Subcutaneous adipose tissue (tissue), 4 donors: ENCODE measurements around the gene TRAPPC6A. TPM values are rescaled to one million over a fixed set of nuclear protein-coding genes. Genes with fewer than 3 reads are reported as not detected.

Experiments
- total RNA-seq, 4 donors: library from RNA; depleted of rRNA; stranded (reverse); fragments of >200 nt; gene quantifications; one replicate each; pipeline ENCODE4 v1.1.0, GENCODE V29; 2016
- TF ChIP-seq, protein P1 (sequence below): fragments of 450-650 bp; IDR thresholded peaks from one replicate; pipeline ENCODE4 v1.5.1; 2016; ENCODE audit warnings: low read depth, mild to moderate bottlenecking, control low read depth, antibody characterized with exemption, moderate library complexity

The TRAPPC6A gene, protein sequence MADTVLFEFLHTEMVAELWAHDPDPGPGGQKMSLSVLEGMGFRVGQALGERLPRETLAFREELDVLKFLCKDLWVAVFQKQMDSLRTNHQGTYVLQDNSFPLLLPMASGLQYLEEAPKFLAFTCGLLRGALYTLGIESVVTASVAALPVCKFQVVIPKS
- total RNA-seq, result 10 to 100 TPM in 3 of 4 donors, 1 to 10 TPM in 1; 7.7 to 38.4 (median 26.4) TPM

DNA sequence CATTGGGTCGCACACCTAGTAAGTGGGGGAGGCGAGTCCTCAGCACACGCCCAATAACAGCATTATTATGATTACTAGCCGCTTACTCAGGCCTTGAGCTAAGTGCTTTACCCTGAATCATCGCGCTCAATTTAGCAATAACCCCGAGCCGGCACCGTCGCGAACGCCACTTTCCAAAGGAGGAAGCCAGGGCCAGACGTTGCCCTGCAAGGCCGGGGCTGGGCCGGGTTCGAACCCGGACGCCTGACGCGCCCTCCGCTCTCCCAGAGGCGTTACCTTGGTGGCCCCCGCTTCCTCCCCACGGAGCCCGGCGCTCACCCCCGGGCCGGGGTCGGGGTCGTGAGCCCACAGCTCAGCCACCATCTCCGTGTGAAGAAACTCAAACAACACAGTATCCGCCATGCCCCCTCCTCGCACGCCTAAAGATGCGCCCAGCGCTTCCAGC is at the start of gene TRAPPC6A:
Gene TRAPPC6A, minus strand, starts transcription at position 421 of the 445 bp plus-strand sequence. Its CDS starts 19 bp downstream, at position 402.
- TF ChIP-seq, protein P1, sequence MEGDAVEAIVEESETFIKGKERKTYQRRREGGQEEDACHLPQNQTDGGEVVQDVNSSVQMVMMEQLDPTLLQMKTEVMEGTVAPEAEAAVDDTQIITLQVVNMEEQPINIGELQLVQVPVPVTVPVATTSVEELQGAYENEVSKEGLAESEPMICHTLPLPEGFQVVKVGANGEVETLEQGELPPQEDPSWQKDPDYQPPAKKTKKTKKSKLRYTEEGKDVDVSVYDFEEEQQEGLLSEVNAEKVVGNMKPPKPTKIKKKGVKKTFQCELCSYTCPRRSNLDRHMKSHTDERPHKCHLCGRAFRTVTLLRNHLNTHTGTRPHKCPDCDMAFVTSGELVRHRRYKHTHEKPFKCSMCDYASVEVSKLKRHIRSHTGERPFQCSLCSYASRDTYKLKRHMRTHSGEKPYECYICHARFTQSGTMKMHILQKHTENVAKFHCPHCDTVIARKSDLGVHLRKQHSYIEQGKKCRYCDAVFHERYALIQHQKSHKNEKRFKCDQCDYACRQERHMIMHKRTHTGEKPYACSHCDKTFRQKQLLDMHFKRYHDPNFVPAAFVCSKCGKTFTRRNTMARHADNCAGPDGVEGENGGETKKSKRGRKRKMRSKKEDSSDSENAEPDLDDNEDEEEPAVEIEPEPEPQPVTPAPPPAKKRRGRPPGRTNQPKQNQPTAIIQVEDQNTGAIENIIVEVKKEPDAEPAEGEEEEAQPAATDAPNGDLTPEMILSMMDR, result no peak

DNA sequence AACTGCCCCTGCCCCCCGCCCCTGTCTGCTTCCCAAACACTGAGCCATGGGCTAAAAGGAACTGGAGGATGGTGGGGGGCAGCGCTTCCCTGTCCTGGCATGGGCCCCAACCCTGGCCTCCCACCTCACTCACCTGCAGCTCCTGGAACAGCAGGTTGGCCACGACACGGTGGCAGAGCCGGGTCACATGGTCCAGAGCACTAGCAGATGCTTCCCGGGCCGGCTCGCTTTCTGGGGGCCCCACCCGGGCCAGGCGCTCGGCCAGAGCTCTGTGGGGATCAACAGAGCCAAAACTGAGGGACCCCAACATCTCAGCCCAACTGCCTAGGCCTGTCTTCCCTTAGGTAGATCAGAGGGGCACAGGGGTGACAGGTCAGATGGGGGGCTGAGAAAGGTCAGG is 46.6 kb upstream of the TRAPPC6A start:
- TF ChIP-seq, protein P1, result no peak

DNA sequence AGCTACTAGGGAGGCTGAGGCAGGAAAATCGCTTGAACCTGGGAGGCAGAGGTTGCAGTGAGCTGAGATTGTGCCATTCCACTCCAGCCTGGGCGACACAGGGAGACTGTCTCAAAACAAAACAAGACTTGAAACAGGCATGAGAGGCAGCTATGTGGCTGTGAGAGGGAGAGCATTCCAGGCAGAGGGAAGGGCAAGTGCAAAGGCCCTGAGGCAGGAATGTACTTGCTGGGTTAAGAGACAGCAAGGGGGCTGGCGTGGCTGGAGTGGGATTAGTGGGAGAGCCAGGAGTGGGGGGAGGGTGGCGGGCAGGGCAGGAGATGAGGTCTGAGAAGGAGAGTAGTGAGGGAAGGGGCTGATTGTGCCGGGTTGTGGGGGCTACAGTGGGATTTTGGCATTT is 45.8 kb upstream of the TRAPPC6A start:
- TF ChIP-seq, protein P1, result no peak

DNA sequence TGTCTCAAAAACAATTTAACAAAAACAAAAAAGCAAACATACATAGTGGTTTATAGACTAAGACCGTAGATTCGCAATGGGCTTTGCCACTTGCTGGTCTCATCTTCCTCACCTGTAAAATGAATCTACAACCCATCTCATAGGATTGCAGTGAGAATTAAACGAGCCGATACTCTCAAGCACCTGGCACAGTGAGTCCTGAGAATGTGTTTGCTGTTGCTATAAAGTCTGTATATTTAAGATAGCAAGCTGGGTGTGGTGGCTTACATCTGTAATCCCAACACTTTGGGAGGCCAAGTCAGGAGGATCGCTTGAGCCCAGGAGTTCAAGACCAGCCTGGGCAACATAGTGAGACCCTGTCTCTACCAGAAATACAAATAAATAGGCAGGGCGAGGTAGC is 44.7 kb upstream of the TRAPPC6A start:
- TF ChIP-seq, protein P1, result no peak

DNA sequence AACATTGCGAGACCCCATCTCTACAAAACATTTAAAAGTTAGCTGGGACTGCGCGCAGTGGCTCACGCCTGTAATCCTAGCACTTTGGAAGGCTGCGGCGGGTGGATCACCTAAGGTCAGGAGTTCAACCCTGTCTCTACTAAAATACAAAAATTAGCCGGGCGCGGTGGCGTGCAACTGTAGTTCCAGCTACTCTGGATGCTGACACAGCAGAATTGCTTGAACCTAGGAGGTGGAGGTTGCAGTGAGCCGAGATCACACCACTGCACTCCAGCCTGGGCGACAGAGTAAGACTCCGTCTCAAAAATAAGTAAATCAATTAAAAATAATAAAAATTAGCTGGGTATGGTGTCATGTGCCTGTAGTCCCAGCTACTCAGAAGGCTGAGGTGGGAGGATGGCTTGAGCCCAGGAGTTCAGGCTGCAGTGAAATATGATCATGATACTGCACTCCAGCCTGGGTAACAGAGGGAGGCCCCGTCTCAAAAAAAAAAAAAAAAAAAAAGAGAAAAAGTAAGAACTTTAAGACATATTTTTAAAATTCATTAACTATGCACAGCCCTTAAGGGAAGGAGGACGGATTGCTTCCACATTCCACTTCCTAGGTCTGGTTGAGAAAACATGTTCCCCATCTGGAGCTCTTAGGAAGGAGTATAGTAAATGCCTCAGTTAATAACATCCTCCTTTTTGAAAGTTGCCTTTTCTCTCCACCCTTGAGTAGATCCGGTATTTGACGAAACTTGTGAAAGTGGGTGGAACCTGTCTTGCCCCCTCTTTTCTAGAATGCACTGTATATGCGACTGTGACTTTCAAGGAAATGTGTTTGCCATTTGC is 41.1 kb upstream of the TRAPPC6A start:
- TF ChIP-seq, protein P1, result no peak

DNA sequence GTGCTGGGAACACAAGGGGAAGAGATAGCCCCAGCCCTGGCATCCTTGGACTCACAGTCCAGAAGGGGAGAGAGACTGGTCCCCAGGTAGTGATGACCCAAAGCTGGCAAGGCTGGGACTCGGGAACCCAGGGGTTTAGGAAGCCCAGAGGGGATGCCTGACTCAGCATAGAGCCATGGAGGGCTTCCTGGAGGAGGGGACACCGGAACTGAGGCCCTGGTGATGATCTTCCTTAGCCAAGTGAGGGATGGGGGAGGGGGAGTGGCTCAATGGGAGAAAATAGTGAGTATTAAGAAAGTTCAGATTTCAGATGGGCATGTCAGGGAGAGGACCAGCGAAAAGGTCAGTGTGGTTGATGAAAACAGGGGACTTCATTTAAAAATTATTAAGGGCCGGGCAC is 40.4 kb upstream of the TRAPPC6A start:
- TF ChIP-seq, protein P1, result no peak

DNA sequence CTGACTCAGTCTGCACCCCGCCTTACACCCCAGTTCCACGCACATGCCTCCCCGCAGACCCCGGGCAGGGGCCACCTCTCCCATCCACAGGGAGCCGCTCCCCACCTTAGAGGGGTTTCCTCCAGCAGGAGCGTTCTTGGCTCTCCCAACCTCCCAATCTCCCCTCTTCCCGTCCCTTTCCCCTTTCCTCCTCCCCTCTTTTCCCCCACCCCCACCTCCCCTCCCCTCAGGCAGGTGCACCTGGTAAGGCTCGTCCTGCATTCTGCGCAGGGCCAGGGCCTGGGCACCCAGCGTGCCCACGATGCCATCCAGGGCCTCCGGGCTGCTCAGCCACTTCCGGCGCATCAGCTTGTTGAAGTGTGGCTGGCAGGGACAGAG is 39.9 kb upstream of the TRAPPC6A start:
- TF ChIP-seq, protein P1, result no peak
